Activated naive CD8-positive, alpha-beta T cell treated with anti-CD3 and anti-CD28 coated beads for 36 hours (primary cell): Measurements from ENCODE around the gene GPC4. TPM values are rescaled to one million over a fixed set of nuclear protein-coding genes. Genes with fewer than 3 reads are reported as not detected.

ENCODE experiments used
- DNase-seq: peaks from one replicate; pipeline ENCODE4 v3.0.0; 2021
- H3K27ac Mint-ChIP-seq: one replicate; pipeline ENCODE4 v1.8.0; 2022; ENCODE audit warnings: mild to moderate bottlenecking, moderate library complexity, mixed read lengths
- H3K27me3 Mint-ChIP-seq: one replicate; pipeline ENCODE4 v1.8.0; 2022; ENCODE audit warnings: mild to moderate bottlenecking, mixed read lengths
- H3K36me3 Mint-ChIP-seq: one replicate; pipeline ENCODE4 v1.8.0; 2021; ENCODE audit warnings: mild to moderate bottlenecking, mixed read lengths
- H3K4me1 Mint-ChIP-seq: one replicate; pipeline ENCODE4 v1.8.0; 2021; ENCODE audit warnings: mixed read lengths
- H3K4me3 Mint-ChIP-seq: one replicate; pipeline ENCODE4 v1.8.0; 2022; ENCODE audit warnings: mild to moderate bottlenecking, moderate library complexity, mixed read lengths
- H3K9me3 Mint-ChIP-seq: one replicate; pipeline ENCODE4 v1.8.0; 2022; ENCODE audit warnings: mixed read lengths
- total RNA-seq, 2 experiments: library from RNA; stranded (reverse); gene quantifications; one replicate each; pipeline ENCODE4 v1.2.3, GENCODE V29; 2021

Gene GPC4
- total RNA-seq, 2 experiments from 2014 or later: not detected

GRCh38 chrX:133392671-133393070, 22.6 kb downstream of the GPC4 start:
- Mint-ChIP-seq H3K27me3 (peaks cover 8% of the 10 kb centered on the region), H3K4me3 (no peak overlapping the region), H3K27ac (no peak overlapping the region), H3K9me3 (no peaks in the 10 kb centered on the region), H3K4me1 (no peaks in the 10 kb centered on the region), H3K36me3 (no peaks in the 10 kb centered on the region)
- no peak for DNase-seq

GRCh38 chrX:133391111-133391510, 24.2 kb downstream of the GPC4 start:
- Mint-ChIP-seq H3K27ac (no peak overlapping the region), H3K4me1 (no peaks in the 10 kb centered on the region), H3K36me3 (no peaks in the 10 kb centered on the region), H3K27me3 (peaks cover 11% of the 10 kb centered on the region), H3K4me3 (no peak overlapping the region), H3K9me3 (no peaks in the 10 kb centered on the region)
- no peak for DNase-seq

DNA sequence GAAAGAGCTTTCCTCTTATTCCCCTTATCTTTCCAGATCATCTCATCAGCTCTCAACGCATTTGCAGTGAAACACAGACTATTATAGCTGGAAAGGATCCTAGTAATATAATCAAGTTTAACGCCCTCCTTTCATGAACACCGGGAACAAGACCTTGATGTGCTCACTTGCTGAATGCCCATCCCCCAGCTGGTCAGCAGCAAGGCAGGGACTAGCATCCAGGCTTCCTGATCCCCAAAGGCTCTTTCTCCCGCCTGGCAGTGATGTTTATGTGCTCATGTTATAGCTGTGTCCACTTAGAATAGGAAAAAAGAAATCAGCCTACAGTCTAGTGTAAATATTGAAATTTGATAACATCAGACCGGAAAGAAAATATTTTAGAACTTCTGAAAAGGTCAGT, 24.6 kb downstream of the GPC4 start:
- no peak for DNase-seq
- Mint-ChIP-seq H3K4me1 (no peaks in the 10 kb centered on the region), H3K36me3 (no peaks in the 10 kb centered on the region), H3K27ac (no peak overlapping the region), H3K9me3 (no peaks in the 10 kb centered on the region), H3K27me3 (peaks cover 11% of the 10 kb centered on the region), H3K4me3 (no peak overlapping the region)

DNA sequence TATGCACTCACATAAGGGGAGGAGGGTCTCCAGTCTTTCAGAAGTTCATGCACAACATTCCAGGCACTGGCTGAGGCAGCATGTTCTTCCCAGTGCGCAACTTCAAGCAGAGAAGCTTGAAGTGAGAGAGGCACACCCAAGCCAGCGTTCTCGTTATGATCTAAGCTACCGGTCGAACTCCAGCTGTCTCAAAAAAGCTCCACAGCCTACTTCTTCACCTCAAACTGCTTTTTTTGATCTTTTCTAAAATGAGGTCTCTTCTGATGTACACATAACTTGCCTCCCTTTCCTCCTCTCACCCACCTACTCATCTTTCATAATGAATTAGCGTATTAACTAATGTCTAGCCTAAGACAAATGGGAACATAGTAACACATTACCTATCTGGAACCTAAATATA, 25.3 kb downstream of the GPC4 start:
- no peaks in the 10 kb centered on the region for H3K4me1 Mint-ChIP-seq
- no peak overlapping the region for H3K4me3 Mint-ChIP-seq
- H3K27me3 Mint-ChIP-seq: peaks cover 11% of the 10 kb centered on the region
- H3K36me3 Mint-ChIP-seq: no peaks in the 10 kb centered on the region
- H3K27ac Mint-ChIP-seq: no peak overlapping the region
- H3K9me3 Mint-ChIP-seq: no peaks in the 10 kb centered on the region
- no peak for DNase-seq

DNA sequence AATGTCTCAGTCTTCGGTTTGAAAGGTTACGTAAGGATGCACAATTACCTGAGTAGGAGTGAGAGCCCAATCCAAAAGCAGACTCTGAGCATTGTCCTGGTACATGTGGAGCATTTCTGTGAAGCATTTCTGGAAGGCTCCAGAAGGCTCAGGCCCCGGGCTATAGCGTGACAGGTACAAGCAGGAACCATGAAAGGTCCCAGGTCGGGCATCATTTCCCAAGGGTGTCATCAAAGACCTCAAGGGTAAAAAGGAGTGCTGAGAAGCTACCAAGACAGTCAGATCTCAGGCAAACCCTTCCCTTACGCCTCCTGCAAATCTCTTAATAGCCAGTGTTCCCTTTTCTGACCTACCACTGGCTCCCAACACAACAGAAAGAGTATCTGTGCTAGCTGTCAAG, 30.8 kb downstream of the GPC4 start:
- no peaks in the 10 kb centered on the region for H3K36me3 Mint-ChIP-seq
- H3K9me3 Mint-ChIP-seq: no peaks in the 10 kb centered on the region
- no peaks in the 10 kb centered on the region for H3K4me1 Mint-ChIP-seq
- H3K27me3 Mint-ChIP-seq: peaks cover 3% of the 10 kb centered on the region
- H3K4me3 Mint-ChIP-seq: no peak overlapping the region
- DNase-seq: no peak
- H3K27ac Mint-ChIP-seq: no peak overlapping the region

DNA sequence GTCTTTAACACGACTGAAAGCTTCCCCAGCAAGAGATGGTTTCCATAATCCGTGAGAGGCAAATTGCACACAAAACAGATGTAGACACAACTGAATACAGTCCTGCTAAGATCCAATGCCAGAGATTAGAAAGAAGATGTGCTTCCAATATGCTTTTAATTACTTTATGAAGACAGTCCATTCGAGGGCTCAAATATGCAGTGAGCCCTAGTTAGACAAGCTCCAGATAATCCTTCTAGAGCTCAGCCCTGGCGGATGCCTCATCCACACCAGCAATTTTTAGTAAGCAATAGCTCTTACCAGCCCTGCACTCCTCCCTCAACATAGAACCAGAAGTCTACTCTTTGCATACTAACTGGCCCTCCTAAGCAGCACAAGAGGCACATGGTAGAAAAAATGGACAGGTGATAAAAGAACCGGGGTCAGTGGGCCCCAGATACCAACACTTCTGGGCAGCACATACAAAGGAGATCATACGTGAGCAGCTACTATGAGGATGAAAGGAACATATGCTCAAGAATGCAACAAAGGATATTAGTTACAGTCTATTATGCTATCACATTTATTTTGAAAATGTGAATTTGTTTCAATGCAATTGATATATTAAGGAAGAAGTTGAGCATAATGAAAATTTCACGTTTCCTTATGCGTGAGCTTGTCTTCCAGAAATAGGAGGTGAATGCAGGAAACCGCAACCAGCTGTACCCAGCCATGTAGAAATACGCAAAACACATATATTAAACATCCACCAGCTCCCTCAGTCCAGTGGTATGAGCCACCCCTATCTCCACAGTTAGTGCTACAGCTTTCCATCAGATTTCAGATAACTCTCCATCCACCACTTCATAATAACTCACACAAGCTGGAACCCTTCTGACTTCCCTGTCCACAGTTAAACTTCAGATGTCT, 34.3 kb downstream of the GPC4 start:
- no peaks in the 10 kb centered on the region for H3K36me3 Mint-ChIP-seq
- DNase-seq: no peak
- H3K4me1 Mint-ChIP-seq: no peaks in the 10 kb centered on the region
- no peaks in the 10 kb centered on the region for H3K27me3 Mint-ChIP-seq
- no peak overlapping the region for H3K4me3 Mint-ChIP-seq
- no peak overlapping the region for H3K27ac Mint-ChIP-seq
- no peaks in the 10 kb centered on the region for H3K9me3 Mint-ChIP-seq

DNA sequence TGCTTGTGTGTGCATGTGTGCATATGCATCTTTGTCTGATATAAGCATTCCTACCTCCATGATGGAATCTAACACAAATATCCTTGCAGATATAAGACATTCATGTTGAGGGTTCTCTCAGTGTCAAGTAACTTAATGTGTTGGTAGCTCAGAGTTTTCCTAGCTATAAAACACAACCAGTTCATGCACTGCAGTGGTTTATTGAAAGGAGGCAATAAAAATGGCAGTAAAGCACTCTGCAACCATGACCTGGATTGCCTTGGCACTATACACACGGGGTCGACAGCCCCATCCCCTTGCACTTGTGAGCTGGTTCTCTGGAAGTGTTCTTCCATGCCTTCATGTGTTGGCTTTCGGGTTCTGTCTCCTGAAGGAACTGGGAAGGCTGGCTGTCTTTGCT, 38.9 kb downstream of the GPC4 start:
- H3K4me1 Mint-ChIP-seq: no peaks in the 10 kb centered on the region
- no peaks in the 10 kb centered on the region for H3K36me3 Mint-ChIP-seq
- H3K27me3 Mint-ChIP-seq: no peaks in the 10 kb centered on the region
- no peak overlapping the region for H3K27ac Mint-ChIP-seq
- no peak overlapping the region for H3K4me3 Mint-ChIP-seq
- DNase-seq: no peak
- no peaks in the 10 kb centered on the region for H3K9me3 Mint-ChIP-seq

DNA sequence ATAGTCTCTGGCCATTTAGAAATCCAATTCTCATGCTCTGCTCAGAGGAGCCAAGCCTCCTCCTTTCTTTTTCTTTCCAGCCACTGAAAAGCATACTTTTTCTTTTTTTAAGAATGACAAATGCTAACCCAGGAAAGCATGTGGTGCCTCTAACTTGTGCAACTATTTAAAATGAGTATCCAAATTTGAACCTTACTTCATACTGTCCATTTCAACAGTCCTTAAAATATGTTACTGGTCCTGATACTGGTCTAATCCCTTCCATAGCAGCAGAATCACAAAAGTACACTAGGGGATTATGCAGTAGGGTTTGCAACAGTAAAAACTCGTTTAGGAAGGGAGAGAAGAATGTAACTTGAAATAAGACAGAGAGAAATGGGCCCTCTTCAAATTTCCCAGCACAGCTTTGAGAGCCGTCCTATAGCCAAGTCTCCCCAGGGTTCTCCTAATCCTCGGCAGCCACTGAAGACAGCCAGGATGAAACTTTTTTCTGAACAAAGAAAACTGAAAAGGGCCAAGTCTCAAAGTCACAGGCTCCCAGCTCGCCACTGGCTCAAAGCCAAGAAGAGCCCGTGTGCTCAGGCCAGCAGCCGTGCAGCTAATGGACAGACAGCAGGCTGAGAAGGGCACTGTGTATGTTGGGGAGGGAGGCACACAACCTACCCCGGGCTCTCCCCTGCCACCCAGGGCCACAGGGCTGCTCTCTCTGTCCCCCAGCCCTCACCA, 39.5 kb downstream of the GPC4 start:
- Mint-ChIP-seq H3K27me3 (no peaks in the 10 kb centered on the region), H3K4me1 (no peaks in the 10 kb centered on the region), H3K27ac (no peak overlapping the region), H3K36me3 (no peaks in the 10 kb centered on the region), H3K9me3 (no peaks in the 10 kb centered on the region), H3K4me3 (no peak overlapping the region)
- DNase-seq: no peak

GRCh38 chrX:133374874-133375387, 40.4 kb downstream of the GPC4 start:
- Mint-ChIP-seq H3K4me1 (no peaks in the 10 kb centered on the region), H3K27me3 (no peaks in the 10 kb centered on the region), H3K9me3 (no peaks in the 10 kb centered on the region), H3K4me3 (no peak overlapping the region), H3K36me3 (no peaks in the 10 kb centered on the region), H3K27ac (no peak overlapping the region)
- DNase-seq: no peak

GRCh38 chrX:133373386-133374079, 41.8 kb downstream of the GPC4 start:
- Mint-ChIP-seq H3K27me3 (no peaks in the 10 kb centered on the region), H3K36me3 (no peaks in the 10 kb centered on the region), H3K27ac (no peak overlapping the region), H3K4me1 (no peaks in the 10 kb centered on the region), H3K4me3 (no peak overlapping the region), H3K9me3 (no peaks in the 10 kb centered on the region)
- no peak for DNase-seq

- no peaks in the 10 kb centered on the region for H3K27me3 Mint-ChIP-seq
- H3K4me3 Mint-ChIP-seq: no peak overlapping the region
- DNase-seq: no peak
- no peaks in the 10 kb centered on the region for H3K36me3 Mint-ChIP-seq
- no peaks in the 10 kb centered on the region for H3K9me3 Mint-ChIP-seq
- H3K27ac Mint-ChIP-seq: no peak overlapping the region
- no peaks in the 10 kb centered on the region for H3K4me1 Mint-ChIP-seq
Observed at GRCh38 chrX:133370696-133371275, 44.5 kb downstream of the GPC4 start.

- no peak for DNase-seq
- H3K36me3 Mint-ChIP-seq: no peaks in the 10 kb centered on the region
- no peaks in the 10 kb centered on the region for H3K4me1 Mint-ChIP-seq
- H3K4me3 Mint-ChIP-seq: no peak overlapping the region
- H3K9me3 Mint-ChIP-seq: no peaks in the 10 kb centered on the region
- no peaks in the 10 kb centered on the region for H3K27me3 Mint-ChIP-seq
- no peak overlapping the region for H3K27ac Mint-ChIP-seq
Observed at GRCh38 chrX:133369065-133369464, 46.2 kb downstream of the GPC4 start.

- no peak overlapping the region for H3K27ac Mint-ChIP-seq
- no peaks in the 10 kb centered on the region for H3K4me1 Mint-ChIP-seq
- H3K36me3 Mint-ChIP-seq: no peaks in the 10 kb centered on the region
- no peaks in the 10 kb centered on the region for H3K9me3 Mint-ChIP-seq
- no peak for DNase-seq
- no peak overlapping the region for H3K4me3 Mint-ChIP-seq
- no peaks in the 10 kb centered on the region for H3K27me3 Mint-ChIP-seq
Observed at GRCh38 chrX:133366735-133367134, 48.6 kb downstream of the GPC4 start.

DNA sequence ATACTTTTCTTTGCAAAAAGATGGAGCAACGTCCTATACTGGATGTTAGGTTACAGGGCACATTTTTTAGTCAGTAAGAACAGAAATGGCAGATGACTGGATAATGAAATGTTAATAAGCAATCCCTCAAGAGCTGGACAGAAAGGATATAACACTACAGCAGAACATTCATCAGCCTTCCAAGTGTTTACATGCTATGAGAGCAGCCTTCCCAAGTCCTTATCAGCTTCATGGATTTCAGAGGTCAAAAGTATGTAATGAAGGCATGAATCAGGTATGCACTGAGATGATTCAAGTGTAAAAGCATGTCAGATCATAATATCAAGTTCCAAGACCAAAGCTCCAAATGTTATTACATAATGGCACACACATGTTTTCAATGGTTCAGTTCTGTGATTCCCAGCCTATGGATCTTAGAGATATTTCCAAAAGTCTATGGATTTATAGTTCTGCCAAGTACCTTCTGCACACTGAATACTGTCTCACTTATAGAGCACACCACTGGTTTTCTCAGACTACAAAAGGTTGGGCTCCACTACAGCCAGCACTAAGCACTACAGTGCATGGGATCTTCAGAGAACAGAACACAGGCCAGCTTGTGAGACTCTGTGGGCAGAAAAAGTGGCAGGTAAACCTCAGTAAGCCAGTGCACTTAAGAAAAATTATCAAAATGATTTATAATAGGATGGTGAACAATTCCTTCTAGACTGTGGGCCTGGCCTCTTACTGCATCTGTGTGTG, 49.2 kb downstream of the GPC4 start:
- H3K27ac Mint-ChIP-seq: no peak overlapping the region
- no peaks in the 10 kb centered on the region for H3K9me3 Mint-ChIP-seq
- no peak for DNase-seq
- no peaks in the 10 kb centered on the region for H3K36me3 Mint-ChIP-seq
- no peaks in the 10 kb centered on the region for H3K27me3 Mint-ChIP-seq
- H3K4me3 Mint-ChIP-seq: no peak overlapping the region
- H3K4me1 Mint-ChIP-seq: no peaks in the 10 kb centered on the region
